Lower leg skin (tissue), 3 donors: Measurements from ENCODE around the gene RCHY1.

ENCODE experiments used
- CTCF ChIP-seq, 3 donors: fragments of 450-650 bp; IDR thresholded peaks; one replicate each; pipeline ENCODE4 v1.5.1; 2016; ENCODE audit warnings: antibody characterized with exemption in 3 of 3, mild to moderate bottlenecking in 3 of 3, moderate library complexity in 2 of 3
- POLR2A ChIP-seq, 2 donors: fragments of 450-650 bp; IDR thresholded peaks; one replicate each; pipeline ENCODE4 v1.6.1; 2016 to 2017; ENCODE audit warnings: antibody characterized with exemption in 2 of 2, mild to moderate bottlenecking in 1 of 2, moderate library complexity in 1 of 2

- TF ChIP-seq CTCF (IDR thresholded peaks at IDR 0.05) (no peak), POLR2A (IDR thresholded peaks at IDR 0.05) (no peak)
Observed at GRCh38 chr4:75525910-75526309, 11.7 kb upstream of the RCHY1 start.
